Kidney epithelial cell (primary cell): ENCODE results near the gene SOCS7. TPM values are rescaled to one million over a fixed set of nuclear protein-coding genes. Genes with fewer than 3 reads are reported as not detected.

ENCODE experiments used
- DNase-seq: peaks from one replicate; pipeline ENCODE4 v3.0.0-alpha.2; 2010; ENCODE audit warnings: low read depth
- H3K27me3 ChIP-seq: 2 replicates; pipeline ENCODE4 v1.6.0; 2011; ENCODE audit warnings: low read length; ENCODE audit not compliant: control insufficient read depth, insufficient read depth
- H3K36me3 ChIP-seq: 2 replicates; pipeline ENCODE4 v1.5.1; 2011; ENCODE audit warnings: low read length; ENCODE audit not compliant: control insufficient read depth, insufficient read depth
- H3K4me3 ChIP-seq: 2 replicates; pipeline ENCODE4 v1.5.1; 2011; ENCODE audit warnings: low read depth, mild to moderate bottlenecking, control low read depth, low read length
- total RNA-seq: library from RNA; depleted of rRNA; stranded (reverse); fragments of >200 nt; gene quantifications from 2 replicates; pipeline ENCODE4 v1.2.3, GENCODE V29; 2015
- TF ChIP-seq, protein P1 (sequence below): IDR thresholded peaks from 2 replicates; pipeline ENCODE4 v1.5.1; 2011; ENCODE audit warnings: mild to moderate bottlenecking, moderate library complexity, low read length, control low read depth, inconsistent platforms; ENCODE audit not compliant: insufficient read depth, poor library complexity, severe bottlenecking

SOCS7 gene
- total RNA-seq, 1 donor from 2014 or later, result 24.3 TPM

GRCh38 chr17:38339891-38340290 lies 11.8 kb upstream of the SOCS7 start:
- Histone ChIP-seq H3K4me3 (no peak overlapping the region), H3K27me3 (peaks cover 20% of the 10 kb centered on the region), H3K36me3 (no peaks in the 10 kb centered on the region)
- TF ChIP-seq, protein P1, sequence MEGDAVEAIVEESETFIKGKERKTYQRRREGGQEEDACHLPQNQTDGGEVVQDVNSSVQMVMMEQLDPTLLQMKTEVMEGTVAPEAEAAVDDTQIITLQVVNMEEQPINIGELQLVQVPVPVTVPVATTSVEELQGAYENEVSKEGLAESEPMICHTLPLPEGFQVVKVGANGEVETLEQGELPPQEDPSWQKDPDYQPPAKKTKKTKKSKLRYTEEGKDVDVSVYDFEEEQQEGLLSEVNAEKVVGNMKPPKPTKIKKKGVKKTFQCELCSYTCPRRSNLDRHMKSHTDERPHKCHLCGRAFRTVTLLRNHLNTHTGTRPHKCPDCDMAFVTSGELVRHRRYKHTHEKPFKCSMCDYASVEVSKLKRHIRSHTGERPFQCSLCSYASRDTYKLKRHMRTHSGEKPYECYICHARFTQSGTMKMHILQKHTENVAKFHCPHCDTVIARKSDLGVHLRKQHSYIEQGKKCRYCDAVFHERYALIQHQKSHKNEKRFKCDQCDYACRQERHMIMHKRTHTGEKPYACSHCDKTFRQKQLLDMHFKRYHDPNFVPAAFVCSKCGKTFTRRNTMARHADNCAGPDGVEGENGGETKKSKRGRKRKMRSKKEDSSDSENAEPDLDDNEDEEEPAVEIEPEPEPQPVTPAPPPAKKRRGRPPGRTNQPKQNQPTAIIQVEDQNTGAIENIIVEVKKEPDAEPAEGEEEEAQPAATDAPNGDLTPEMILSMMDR, result no peak
- DNase-seq, result no peak

GRCh38 chr17:38341035-38341721 lies 10.5 kb upstream of the SOCS7 start:
- Histone ChIP-seq H3K27me3 (peaks cover 20% of the 10 kb centered on the region), H3K36me3 (no peaks in the 10 kb centered on the region), H3K4me3 (no peak overlapping the region)
- no peak for DNase-seq
- TF ChIP-seq, protein P1, result no peak

GRCh38 chr17:38342886-38343607 lies 8.6 kb upstream of the SOCS7 start:
- Histone ChIP-seq H3K4me3 (no peak overlapping the region), H3K36me3 (no peaks in the 10 kb centered on the region), H3K27me3 (peaks cover 20% of the 10 kb centered on the region)
- TF ChIP-seq, protein P1, result no peak
- DNase-seq, result no peak

GRCh38 chr17:38343608-38344419 lies 7.8 kb upstream of the SOCS7 start, which contains the start of gene GPR179:
Gene GPR179 (minus strand): TSS chr17:38343956. CDS start chr17:38343789, 167 bp downstream.
- Histone ChIP-seq H3K36me3 (no peaks in the 10 kb centered on the region), H3K27me3 (peaks cover 18% of the 10 kb centered on the region), H3K4me3 (no peak within 1 kb of the TSS)
- DNase-seq, result no peak
- TF ChIP-seq, protein P1, result no peak

GRCh38 chr17:38344420-38344745 lies 7.3 kb upstream of the SOCS7 start:
- DNase-seq, result no peak
- TF ChIP-seq, protein P1, result no peak
- H3K27me3 ChIP-seq, result peaks cover 18% of the 10 kb centered on the region
- no peak overlapping the region for H3K4me3 ChIP-seq
- no peaks in the 10 kb centered on the region for H3K36me3 ChIP-seq
